GM12873 (cell line): ENCODE measurements around the gene STMN1.

Source experiments
- CTCF ChIP-seq: IDR thresholded peaks from 2 replicates; pipeline ENCODE4 v1.5.1; 2012; ENCODE audit warnings: low read depth, mild to moderate bottlenecking, moderate library complexity, low read length, control low read depth; ENCODE audit not compliant: insufficient read depth; ENCODE audit errors: missing control alignments

Gene STMN1

GRCh38 chr1:25905680-25906643 lies at the start of gene STMN1:
STMN1 (minus strand) TSS chr1:25906419; CDS start chr1:25904676, 1,743 bp downstream.
- TF ChIP-seq CTCF, result no peak

GRCh38 chr1:25955553-25955952 lies 49.3 kb upstream of the STMN1 start:
- no peak for TF ChIP-seq CTCF

DNA sequence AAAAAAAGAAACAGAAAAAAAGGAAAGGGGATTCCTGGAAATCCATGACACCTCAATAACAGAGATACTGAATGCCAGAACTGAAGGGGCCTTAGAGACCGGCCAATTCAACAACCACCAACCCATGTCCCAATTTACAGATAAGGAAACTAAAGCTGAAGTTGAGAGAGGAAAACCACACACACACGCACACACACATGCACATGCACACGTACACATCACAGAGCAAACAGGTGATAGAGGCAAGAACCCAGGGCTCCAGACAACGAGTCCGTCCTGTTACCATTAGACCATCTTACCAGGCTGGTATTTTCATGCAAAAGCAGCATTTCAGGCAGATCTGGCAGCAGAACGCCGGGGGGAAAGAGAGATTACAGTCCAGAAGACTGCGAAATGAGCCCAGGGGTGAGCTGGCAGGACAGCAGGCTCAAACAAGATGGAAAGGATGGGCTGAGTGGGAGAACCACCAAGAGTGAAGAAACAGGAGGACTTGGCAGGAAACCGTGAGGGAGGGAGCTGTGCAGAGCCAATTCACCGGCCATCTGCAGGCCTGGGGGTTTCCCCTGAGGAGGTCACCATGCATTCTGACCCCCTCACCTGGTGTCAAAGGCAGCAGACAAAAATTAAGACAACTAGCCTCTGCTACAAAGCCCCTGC lies 48.2 kb upstream of the STMN1 start:
- TF ChIP-seq CTCF, result no peak

DNA sequence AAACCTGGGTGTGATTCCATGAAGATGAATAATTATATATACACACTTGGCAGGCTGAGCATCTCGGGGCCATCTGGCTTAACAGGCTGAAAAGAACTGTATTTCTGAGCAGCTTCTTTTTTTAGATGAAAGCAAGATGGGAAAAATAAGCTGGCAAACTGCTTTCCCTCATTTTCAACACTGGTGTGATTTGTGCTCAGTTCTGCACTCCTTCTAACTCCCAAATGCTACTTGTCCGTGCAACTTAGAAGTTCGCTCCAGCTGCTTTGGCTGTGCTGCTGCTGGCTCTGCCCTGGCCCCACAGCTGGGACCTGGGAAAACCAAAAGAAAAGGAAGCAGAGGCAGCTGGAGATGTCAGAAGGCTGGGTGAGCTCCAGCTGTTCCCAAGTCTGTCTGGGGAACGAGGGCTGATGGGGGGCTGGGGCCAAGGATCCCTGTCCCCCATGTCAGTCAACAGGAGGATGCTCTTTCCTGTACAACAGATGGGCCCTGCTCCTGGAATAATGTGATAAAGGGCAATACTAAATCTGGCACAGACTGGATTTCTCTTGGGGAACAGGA lies 46.7 kb upstream of the STMN1 start:
- TF ChIP-seq CTCF, result no peak

DNA sequence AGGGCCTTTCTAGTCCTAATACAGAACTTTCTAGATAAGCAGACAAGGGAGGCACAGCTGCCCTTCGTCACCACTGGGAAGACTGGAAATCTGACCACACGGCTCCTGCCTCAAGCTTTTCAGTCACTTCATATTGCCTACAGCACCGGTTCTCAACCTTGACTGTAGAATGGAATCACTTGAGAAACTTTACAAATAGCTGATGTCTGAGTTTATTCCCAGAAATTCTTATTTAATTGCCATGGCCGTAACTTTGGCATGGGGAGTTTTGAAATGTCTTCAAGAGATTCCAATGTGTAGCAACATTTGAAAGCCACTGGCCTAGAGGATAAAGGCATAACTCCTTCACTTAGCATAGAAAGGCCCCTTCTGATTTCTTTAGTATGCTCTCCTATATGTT lies 42.4 kb upstream of the STMN1 start:
- TF ChIP-seq CTCF, result no peak

- TF ChIP-seq CTCF, result no peak
These were observed 40.8 kb upstream of the STMN1 start for GRCh38 chr1:25947027-25947426.

DNA sequence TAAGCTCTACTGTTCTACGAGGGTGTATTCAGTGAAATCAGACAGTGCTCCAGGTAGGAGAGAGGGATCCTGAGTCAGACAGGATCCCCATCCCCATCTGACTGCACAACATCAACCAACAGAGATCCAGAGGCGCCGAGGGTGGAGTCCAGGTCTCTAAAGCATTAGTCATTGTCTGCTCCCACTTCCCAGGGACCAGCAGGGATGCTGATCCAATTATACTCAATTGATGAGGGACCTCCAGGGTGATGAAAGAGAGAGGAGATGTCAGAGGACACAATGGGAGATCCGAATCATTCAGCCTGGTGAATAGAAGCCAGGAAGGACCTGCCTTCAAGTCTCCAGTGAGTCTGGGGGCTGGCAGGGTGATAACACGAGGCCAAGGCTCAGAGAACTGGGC lies 39.5 kb upstream of the STMN1 start:
- no peak for TF ChIP-seq CTCF
